ENCODE data around the gene NDUFA13.

NDUFA13 gene

GRCh38 chr19:19528721-19529490 lies 12.9 kb downstream of the NDUFA13 start, which contains the start of gene YJEFN3:
Gene YJEFN3, plus strand, starts transcription at chr19:19528911. Its CDS starts 22 bp downstream, at chr19:19528933.
- peak; percentile 55 to 94 (median 85) for DNase-seq
- intact Hi-C loops (cut with DNase I), result no loop called here

GRCh38 chr19:19529783-19530422 lies 13.9 kb downstream of the NDUFA13 start:
- DNase-seq, result no peak
- intact Hi-C loops (cut with DNase I), result loop anchor here (5.0 kb wide), 2 partner anchors 112 to 427 kb away; partner anchors contain the start of gene GMIP

GRCh38 chr19:19530423-19530804 lies 14.4 kb downstream of the NDUFA13 start:
- peak in 41 of 42 donors; percentile 36 to 88 (median 75) for DNase-seq
- intact Hi-C loops (cut with DNase I), result loop anchor here (5.0 kb wide), 2 partner anchors 112 to 427 kb away; partner anchors contain the start of gene GMIP

- intact Hi-C loops (cut with DNase I), result loop anchor here (5.0 kb wide), 2 partner anchors 111 to 426 kb away; partner anchors contain the start of gene GMIP
- DNase-seq, result peak in 1 of 42 donors; percentile 13
Measured at GRCh38 chr19:19530889-19531288, 14.9 kb downstream of the NDUFA13 start.

- DNase-seq, result peak; percentile 77 to 97 (median 90)
- intact Hi-C loops (cut with DNase I), result loop anchor here (5.0 kb wide), 2 partner anchors 110 to 425 kb away; partner anchors contain the start of gene GMIP
Measured at GRCh38 chr19:19531951-19532805, 16.2 kb downstream of the NDUFA13 start.

- intact Hi-C loops (cut with DNase I), result loop anchor here (5.0 kb wide), 2 partner anchors 109 to 424 kb away; partner anchors contain the start of gene GMIP
- no peak for DNase-seq
Measured at GRCh38 chr19:19532806-19533701, 17.0 kb downstream of the NDUFA13 start.

GRCh38 chr19:19533841-19534240 lies 17.8 kb downstream of the NDUFA13 start:
- intact Hi-C loops (cut with DNase I), result loop anchor here (5.0 kb wide), 2 partner anchors 108 to 423 kb away; partner anchors contain the start of gene GMIP
- DNase-seq, result no peak

GRCh38 chr19:19534556-19535265 lies 18.7 kb downstream of the NDUFA13 start:
- intact Hi-C loops (cut with DNase I), result loop anchor here (5.0 kb wide), 2 partner anchors 108 to 423 kb away; partner anchors contain the start of gene GMIP
- DNase-seq, result no peak

- no peak for DNase-seq
- intact Hi-C loops (cut with DNase I), result no loop called here
Measured at GRCh38 chr19:19535311-19536191, 19.5 kb downstream of the NDUFA13 start.

GRCh38 chr19:19537075-19538048 lies 21.3 kb downstream of the NDUFA13 start:
- intact Hi-C loops (cut with DNase I), result no loop called here
- peak in 1 of 42 donors; percentile 9 for DNase-seq

- intact Hi-C loops (cut with DNase I), result no loop called here
- DNase-seq, result peak in 16 of 42 donors; percentile 29 to 63 (median 53)
Measured at GRCh38 chr19:19538061-19538784, 22.2 kb downstream of the NDUFA13 start, which contains the start of gene CILP2. Gene CILP2, plus strand, starts transcription at chr19:19538265. Its CDS starts 85 bp downstream, at chr19:19538350.

GRCh38 chr19:19538785-19539166 lies 22.8 kb downstream of the NDUFA13 start:
- intact Hi-C loops (cut with DNase I), result no loop called here
- DNase-seq, result no peak

GRCh38 chr19:19539698-19540063 lies 23.7 kb downstream of the NDUFA13 start:
- DNase-seq, result no peak

GRCh38 chr19:19540064-19540714 lies 24.2 kb downstream of the NDUFA13 start:
- DNase-seq, result peak in 36 of 42 donors; percentile 18 to 79 (median 56)

More at GRCh38 chr19:19539698-19540063, 23.7 kb downstream of the NDUFA13 start:
- intact Hi-C loops (cut with DNase I), result no loop called here

More at GRCh38 chr19:19540064-19540714, 24.2 kb downstream of the NDUFA13 start:
- intact Hi-C loops (cut with DNase I), result no loop called here
